Peyer's patch (tissue), 4 donors: ENCODE measurements around the gene ERMARD. TPM values are rescaled to one million over a fixed set of nuclear protein-coding genes. Genes with fewer than 3 reads are reported as not detected.

Source experiments
- DNase-seq, 3 donors: peaks; one replicate each; pipeline ENCODE4 v3.0.0-alpha.2; 2017 to 2019
- H3K27ac ChIP-seq, 4 donors: fragments of 200-600 bp; sonication (generic); one replicate each; pipeline ENCODE4 v1.5.1; 2016 to 2019
- H3K27me3 ChIP-seq, 2 donors: fragments of 200-600 bp; sonication (generic); one replicate each; pipeline ENCODE4 v1.5.1; 2019
- H3K36me3 ChIP-seq, 3 donors: fragments of 200-600 bp; sonication (generic); one replicate each; pipeline ENCODE4 v1.5.1; 2016 to 2019
- H3K4me1 ChIP-seq, 4 donors: fragments of 200-600 bp; sonication (generic); one replicate each; pipeline ENCODE4 v1.5.1; 2016 to 2019
- H3K4me3 ChIP-seq, 4 donors: fragments of 200-600 bp; sonication (generic); 1 replicate in 3 of 4; 2 replicates in 1 of 4; pipeline ENCODE4 v1.5.1; 2016 to 2019; ENCODE audit warnings: mild to moderate bottlenecking in 1 of 4
- H3K9me3 ChIP-seq, 4 donors: fragments of 200-600 bp; sonication (generic); one replicate each; pipeline ENCODE4 v1.5.1; 2016 to 2019; ENCODE audit warnings: mild to moderate bottlenecking in 1 of 4
- CTCF ChIP-seq, 6 experiments: fragments of 450-650 bp in 4 of 6; fragments of 200-600 bp in 2 of 6; sonication (generic) in 1 of 6; IDR thresholded peaks; one replicate each; pipeline ENCODE4 v1.5.1; 2017 to 2019; ENCODE audit warnings: antibody characterized with exemption in 6 of 6, mild to moderate bottlenecking in 3 of 6, moderate library complexity in 1 of 6
- POLR2A ChIP-seq, 2 donors: fragments of 450-650 bp; IDR thresholded peaks; one replicate each; pipeline ENCODE4 v1.5.1; 2017; ENCODE audit warnings: antibody characterized with exemption in 2 of 2, mild to moderate bottlenecking in 2 of 2, moderate library complexity in 2 of 2
- total RNA-seq, 4 donors: library from RNA; depleted of rRNA; stranded (reverse); fragments of >200 nt; gene quantifications; one replicate each; pipeline ENCODE4 v1.1.0, GENCODE V29; 2016

Gene ERMARD
- total RNA-seq, 4 donors from 2014 or later = 21.7 to 82.5 (median 32.6) TPM

GRCh38 chr6:169774347-169774746 lies 22.9 kb downstream of the ERMARD start:
- Histone ChIP-seq H3K27ac (no peak overlapping the region), H3K4me1 (no peaks in the 10 kb centered on the region), H3K36me3 (peaks cover 0 to 45% (median 0%) of the 10 kb centered on the region in 3 donors), H3K9me3 (no peaks in the 10 kb centered on the region), H3K4me3 (no peak overlapping the region), H3K27me3 (no peaks in the 10 kb centered on the region)
- DNase-seq = no peak
- no peak for TF ChIP-seq CTCF (IDR thresholded peaks at IDR 0.05)
- TF ChIP-seq POLR2A (IDR thresholded peaks at IDR 0.05) = no peak

- Histone ChIP-seq H3K9me3 (no peaks in the 10 kb centered on the region), H3K4me3 (no peak overlapping the region), H3K27me3 (no peaks in the 10 kb centered on the region), H3K27ac (no peak overlapping the region), H3K4me1 (no peaks in the 10 kb centered on the region), H3K36me3 (peaks cover 0 to 47% (median 0%) of the 10 kb centered on the region in 3 donors)
- TF ChIP-seq CTCF (IDR thresholded peaks at IDR 0.05) (no peak), POLR2A (IDR thresholded peaks at IDR 0.05) (no peak)
- DNase-seq = no peak
These were observed 23.9 kb downstream of the ERMARD start for GRCh38 chr6:169775321-169775720.

- no peak overlapping the region for H3K4me3 ChIP-seq
- no peaks in the 10 kb centered on the region for H3K27me3 ChIP-seq
- H3K27ac ChIP-seq = no peak overlapping the region
- no peak for DNase-seq
- TF ChIP-seq CTCF (IDR thresholded peaks at IDR 0.05) (no peak), POLR2A (IDR thresholded peaks at IDR 0.05) (no peak)
- H3K9me3 ChIP-seq = no peaks in the 10 kb centered on the region
- H3K4me1 ChIP-seq = no peaks in the 10 kb centered on the region
- H3K36me3 ChIP-seq = peaks cover 0 to 52% (median 0%) of the 10 kb centered on the region in 3 donors
These were observed 25.0 kb downstream of the ERMARD start for GRCh38 chr6:169776379-169776778.

DNA sequence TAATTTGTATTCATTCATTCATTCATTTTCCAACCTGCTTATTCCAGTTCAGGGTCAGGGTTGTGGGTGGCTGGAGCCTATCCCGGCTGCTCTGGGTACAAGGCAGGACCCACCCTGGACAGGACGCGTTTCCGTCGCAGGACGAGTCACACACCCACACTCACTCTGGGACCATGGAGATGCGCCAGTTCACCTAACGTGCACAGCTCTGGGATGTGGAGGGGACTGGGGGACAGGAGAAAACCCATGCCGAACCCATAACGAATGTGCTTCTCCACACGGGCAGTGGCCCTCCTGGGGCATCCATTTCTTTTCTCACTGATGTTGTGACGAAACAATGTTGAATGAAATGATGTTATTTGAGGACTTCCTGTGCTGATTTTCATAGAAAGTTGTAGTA lies 26.5 kb downstream of the ERMARD start:
- no peaks in the 10 kb centered on the region for H3K4me1 ChIP-seq
- no peak for DNase-seq
- no peak overlapping the region for H3K4me3 ChIP-seq
- H3K27ac ChIP-seq = no peak overlapping the region
- peaks cover 0 to 42% (median 0%) of the 10 kb centered on the region in 3 donors for H3K36me3 ChIP-seq
- H3K27me3 ChIP-seq = no peaks in the 10 kb centered on the region
- no peaks in the 10 kb centered on the region for H3K9me3 ChIP-seq
- TF ChIP-seq CTCF (IDR thresholded peaks at IDR 0.05) = no peak
- no peak for TF ChIP-seq POLR2A (IDR thresholded peaks at IDR 0.05)

- Histone ChIP-seq H3K27ac (no peak overlapping the region), H3K4me1 (no peaks in the 10 kb centered on the region), H3K9me3 (no peaks in the 10 kb centered on the region), H3K27me3 (no peaks in the 10 kb centered on the region), H3K36me3 (peaks cover 0 to 42% (median 0%) of the 10 kb centered on the region in 3 donors), H3K4me3 (no peak overlapping the region)
- TF ChIP-seq POLR2A (IDR thresholded peaks at IDR 0.05) (no peak), CTCF (IDR thresholded peaks at IDR 0.05) (no peak)
- no peak for DNase-seq
These were observed 27.2 kb downstream of the ERMARD start for GRCh38 chr6:169778646-169779045.
